ENCODE data around the gene FNIP1.
"Not testable (repeated sequence)": the region's sequence is repeated elsewhere in the genome, so short reads cannot be mapped to it uniquely, and the experiment has no call there.

DNA sequence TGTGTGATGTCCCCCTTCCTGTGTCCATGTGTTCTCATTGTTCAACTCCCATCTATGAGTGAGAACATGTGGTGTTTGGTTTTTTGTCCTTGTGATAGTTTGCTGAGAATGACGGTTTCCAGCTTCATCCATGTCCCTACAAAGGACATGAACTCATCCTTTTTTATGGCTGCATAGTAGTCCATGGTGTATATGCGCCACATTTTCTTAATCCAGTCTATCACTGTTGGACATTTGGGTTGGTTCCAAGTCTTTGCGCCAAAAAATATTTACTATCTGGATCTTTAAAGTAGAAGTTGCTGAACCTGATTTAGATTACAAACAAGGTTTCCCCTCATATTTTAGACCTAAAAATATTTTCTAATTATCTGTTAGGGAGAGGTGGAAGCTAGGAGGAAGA lies 79.7 kb downstream of the FNIP1 start:
- TF ChIP-seq, protein P1, sequence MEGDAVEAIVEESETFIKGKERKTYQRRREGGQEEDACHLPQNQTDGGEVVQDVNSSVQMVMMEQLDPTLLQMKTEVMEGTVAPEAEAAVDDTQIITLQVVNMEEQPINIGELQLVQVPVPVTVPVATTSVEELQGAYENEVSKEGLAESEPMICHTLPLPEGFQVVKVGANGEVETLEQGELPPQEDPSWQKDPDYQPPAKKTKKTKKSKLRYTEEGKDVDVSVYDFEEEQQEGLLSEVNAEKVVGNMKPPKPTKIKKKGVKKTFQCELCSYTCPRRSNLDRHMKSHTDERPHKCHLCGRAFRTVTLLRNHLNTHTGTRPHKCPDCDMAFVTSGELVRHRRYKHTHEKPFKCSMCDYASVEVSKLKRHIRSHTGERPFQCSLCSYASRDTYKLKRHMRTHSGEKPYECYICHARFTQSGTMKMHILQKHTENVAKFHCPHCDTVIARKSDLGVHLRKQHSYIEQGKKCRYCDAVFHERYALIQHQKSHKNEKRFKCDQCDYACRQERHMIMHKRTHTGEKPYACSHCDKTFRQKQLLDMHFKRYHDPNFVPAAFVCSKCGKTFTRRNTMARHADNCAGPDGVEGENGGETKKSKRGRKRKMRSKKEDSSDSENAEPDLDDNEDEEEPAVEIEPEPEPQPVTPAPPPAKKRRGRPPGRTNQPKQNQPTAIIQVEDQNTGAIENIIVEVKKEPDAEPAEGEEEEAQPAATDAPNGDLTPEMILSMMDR (conservative IDR thresholded peaks at IDR 0.05): not testable (repeated sequence)
- not testable (repeated sequence) for TF ChIP-seq ZFX (IDR thresholded peaks at IDR 0.05)

All from C4-2B (cell line).